PC-9 (cell line): ENCODE data around the gene GRAP2.

ENCODE experiments used
- CTCF ChIP-seq: fragments of 200-600 bp; sonication (generic); conservative IDR thresholded peaks from 2 replicates; pipeline ENCODE4 v1.6.1; 2017; ENCODE audit warnings: mixed run types, antibody characterized with exemption, mild to moderate bottlenecking, moderate library complexity
- EZH2 ChIP-seq: fragments of 200-600 bp; sonication (generic); IDR thresholded peaks from 2 replicates; pipeline ENCODE4 v1.8.0; 2017; ENCODE audit warnings: antibody characterized with exemption, low read depth

GRCh38 chr22:39984746-39985145, 83.9 kb downstream of the GRAP2 start:
- no peak for TF ChIP-seq CTCF
- TF ChIP-seq EZH2: no peak
